Measurements from ENCODE around the gene ADGRD2. TPM values are rescaled to one million over a fixed set of nuclear protein-coding genes. Genes with fewer than 3 reads are reported as not detected.
A peak's percentile ranks its signal among the peaks of the same experiment; 100 is the strongest.

ADGRD2 gene
- total and polyA plus RNA-seq, 2 of the 13 experiments (the other 11 are each of a cell fraction or from before 2014, with no cell fraction given), result not detected

DNA sequence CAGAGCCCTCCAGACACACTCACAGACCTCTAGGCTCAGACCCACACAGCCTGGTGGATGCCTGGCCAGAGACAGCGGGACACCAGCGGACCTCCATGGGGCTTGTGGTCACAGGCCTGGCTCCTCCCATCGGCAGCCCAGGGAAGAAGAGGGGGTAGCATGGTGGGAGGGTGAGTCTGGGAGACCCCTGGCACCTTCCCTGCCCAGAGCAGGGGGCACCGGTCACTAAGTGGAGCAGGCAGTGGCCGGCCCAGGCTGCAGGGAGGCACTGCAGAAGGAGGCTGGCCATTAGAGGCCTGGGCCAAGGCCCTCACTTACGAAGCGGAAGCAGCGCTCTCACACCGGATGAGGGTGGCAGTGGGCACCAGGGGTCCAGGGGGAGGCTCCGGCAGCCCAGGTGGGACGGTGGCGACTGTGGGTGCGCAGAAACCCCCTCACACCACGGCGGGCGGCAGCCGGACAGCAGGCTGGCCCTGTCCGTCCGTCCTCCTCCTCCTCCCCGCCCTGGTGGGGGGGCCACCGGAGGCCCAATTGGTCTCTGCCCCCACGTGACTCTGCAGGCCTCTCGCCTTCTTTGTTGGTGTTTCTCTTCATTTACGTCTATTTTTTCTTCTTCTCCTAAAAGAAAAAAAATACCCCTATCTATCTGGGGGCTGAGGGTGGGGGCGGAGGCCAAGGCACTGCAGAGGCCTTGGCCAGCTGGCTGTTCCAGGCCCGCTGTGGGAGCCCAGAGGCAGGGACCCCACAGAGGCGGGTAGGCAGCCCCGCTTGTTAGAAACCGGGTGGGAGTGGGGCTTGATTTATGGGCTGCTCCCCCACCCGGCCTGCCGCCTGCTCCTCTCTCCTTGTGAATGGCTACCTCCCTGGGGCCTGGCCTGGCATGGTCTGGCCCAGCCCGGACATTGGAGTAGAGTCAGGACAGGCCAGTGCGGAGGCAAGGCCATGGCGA, 57.0 kb downstream of the ADGRD2 start, which contains the start of gene NR5A1 (continued):
- TF ChIP-seq ZNF432 (CRISPR knock-in tag; IDR thresholded peaks at IDR 0.05; ENCODE audit: borderline replicate concordance), result no peak
- TF ChIP-seq, protein P1, sequence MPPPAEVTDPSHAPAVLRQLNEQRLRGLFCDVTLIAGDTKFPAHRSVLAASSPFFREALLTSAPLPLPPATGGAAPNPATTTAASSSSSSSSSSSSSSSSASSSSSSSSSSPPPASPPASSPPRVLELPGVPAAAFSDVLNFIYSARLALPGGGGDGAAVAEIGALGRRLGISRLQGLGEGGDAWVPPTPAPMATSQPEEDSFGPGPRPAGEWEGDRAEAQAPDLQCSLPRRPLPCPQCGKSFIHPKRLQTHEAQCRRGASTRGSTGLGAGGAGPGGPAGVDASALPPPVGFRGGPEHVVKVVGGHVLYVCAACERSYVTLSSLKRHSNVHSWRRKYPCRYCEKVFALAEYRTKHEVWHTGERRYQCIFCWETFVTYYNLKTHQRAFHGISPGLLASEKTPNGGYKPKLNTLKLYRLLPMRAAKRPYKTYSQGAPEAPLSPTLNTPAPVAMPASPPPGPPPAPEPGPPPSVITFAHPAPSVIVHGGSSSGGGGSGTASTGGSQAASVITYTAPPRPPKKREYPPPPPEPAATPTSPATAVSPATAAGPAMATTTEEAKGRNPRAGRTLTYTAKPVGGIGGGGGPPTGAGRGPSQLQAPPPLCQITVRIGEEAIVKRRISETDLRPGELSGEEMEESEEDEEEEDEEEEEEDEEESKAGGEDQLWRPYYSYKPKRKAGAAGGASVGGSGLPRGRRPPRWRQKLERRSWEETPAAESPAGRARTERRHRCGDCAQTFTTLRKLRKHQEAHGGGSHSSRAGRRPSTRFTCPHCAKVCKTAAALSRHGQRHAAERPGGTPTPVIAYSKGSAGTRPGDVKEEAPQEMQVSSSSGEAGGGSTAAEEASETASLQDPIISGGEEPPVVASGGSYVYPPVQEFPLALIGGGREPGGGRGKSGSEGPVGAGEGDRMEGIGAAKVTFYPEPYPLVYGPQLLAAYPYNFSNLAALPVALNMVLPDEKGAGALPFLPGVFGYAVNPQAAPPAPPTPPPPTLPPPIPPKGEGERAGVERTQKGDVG (CRISPR knock-in tag; IDR thresholded peaks at IDR 0.05; ENCODE audit: borderline replicate concordance), result peak; percentile 20; the same call in 1 of the 2 replicates
- peak; percentile 84 for TF ChIP-seq HNRNPL (IDR thresholded peaks at IDR 0.05; ENCODE audit: low read depth, low read length)
- no peak; the same call in none of the 2 replicates for TF ChIP-seq ZC3H4 (CRISPR knock-in tag; IDR thresholded peaks at IDR 0.05; ENCODE audit: borderline replicate concordance)
- no peak for TF ChIP-seq ZNF335 (CRISPR knock-in tag; IDR thresholded peaks at IDR 0.05)
- TF ChIP-seq HDAC6 (IDR thresholded peaks at IDR 0.05; ENCODE audit: low read depth, low read length), result no peak
- TF ChIP-seq SIX1 (CRISPR knock-in tag; IDR thresholded peaks at IDR 0.05; ENCODE audit: borderline replicate concordance), result no peak
- no peak for TF ChIP-seq TMF1 (CRISPR knock-in tag; IDR thresholded peaks at IDR 0.05; ENCODE audit: low read depth)
- TF ChIP-seq, protein P2, sequence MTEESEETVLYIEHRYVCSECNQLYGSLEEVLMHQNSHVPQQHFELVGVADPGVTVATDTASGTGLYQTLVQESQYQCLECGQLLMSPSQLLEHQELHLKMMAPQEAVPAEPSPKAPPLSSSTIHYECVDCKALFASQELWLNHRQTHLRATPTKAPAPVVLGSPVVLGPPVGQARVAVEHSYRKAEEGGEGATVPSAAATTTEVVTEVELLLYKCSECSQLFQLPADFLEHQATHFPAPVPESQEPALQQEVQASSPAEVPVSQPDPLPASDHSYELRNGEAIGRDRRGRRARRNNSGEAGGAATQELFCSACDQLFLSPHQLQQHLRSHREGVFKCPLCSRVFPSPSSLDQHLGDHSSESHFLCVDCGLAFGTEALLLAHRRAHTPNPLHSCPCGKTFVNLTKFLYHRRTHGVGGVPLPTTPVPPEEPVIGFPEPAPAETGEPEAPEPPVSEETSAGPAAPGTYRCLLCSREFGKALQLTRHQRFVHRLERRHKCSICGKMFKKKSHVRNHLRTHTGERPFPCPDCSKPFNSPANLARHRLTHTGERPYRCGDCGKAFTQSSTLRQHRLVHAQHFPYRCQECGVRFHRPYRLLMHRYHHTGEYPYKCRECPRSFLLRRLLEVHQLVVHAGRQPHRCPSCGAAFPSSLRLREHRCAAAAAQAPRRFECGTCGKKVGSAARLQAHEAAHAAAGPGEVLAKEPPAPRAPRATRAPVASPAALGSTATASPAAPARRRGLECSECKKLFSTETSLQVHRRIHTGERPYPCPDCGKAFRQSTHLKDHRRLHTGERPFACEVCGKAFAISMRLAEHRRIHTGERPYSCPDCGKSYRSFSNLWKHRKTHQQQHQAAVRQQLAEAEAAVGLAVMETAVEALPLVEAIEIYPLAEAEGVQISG (CRISPR knock-in tag; IDR thresholded peaks at IDR 0.05), result peak; percentile 61
- no peak; the same call in 1 of the 2 replicates for TF ChIP-seq ZNF121 (CRISPR knock-in tag; IDR thresholded peaks at IDR 0.05)
- TF ChIP-seq, protein P3, sequence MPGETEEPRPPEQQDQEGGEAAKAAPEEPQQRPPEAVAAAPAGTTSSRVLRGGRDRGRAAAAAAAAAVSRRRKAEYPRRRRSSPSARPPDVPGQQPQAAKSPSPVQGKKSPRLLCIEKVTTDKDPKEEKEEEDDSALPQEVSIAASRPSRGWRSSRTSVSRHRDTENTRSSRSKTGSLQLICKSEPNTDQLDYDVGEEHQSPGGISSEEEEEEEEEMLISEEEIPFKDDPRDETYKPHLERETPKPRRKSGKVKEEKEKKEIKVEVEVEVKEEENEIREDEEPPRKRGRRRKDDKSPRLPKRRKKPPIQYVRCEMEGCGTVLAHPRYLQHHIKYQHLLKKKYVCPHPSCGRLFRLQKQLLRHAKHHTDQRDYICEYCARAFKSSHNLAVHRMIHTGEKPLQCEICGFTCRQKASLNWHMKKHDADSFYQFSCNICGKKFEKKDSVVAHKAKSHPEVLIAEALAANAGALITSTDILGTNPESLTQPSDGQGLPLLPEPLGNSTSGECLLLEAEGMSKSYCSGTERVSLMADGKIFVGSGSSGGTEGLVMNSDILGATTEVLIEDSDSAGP (CRISPR knock-in tag; IDR thresholded peaks at IDR 0.05; ENCODE audit: borderline replicate concordance), result peak; percentile 41; the same call in 1 of the 2 replicates
- TF ChIP-seq, protein P4, sequence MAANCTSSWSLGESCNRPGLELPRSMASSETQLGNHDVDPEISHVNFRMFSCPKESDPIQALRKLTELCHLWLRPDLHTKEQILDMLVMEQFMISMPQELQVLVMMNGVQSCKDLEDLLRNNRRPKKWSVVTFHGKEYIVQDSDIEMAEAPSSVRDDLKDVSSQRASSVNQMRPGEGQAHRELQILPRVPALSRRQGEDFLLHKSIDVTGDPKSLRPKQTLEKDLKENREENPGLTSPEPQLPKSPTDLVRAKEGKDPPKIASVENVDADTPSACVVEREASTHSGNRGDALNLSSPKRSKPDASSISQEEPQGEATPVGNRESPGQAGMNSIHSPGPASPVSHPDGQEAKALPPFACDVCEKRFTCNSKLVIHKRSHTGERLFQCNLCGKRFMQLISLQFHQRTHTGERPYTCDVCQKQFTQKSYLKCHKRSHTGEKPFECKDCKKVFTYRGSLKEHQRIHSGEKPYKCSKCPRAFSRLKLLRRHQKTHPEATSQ (CRISPR knock-in tag; IDR thresholded peaks at IDR 0.05; ENCODE audit: borderline replicate concordance), result no peak
- TF ChIP-seq ZIK1 (CRISPR knock-in tag; IDR thresholded peaks at IDR 0.05; ENCODE audit: borderline replicate concordance, low read depth), result no peak
- TF ChIP-seq SP1 (IDR thresholded peaks at IDR 0.05), result no peak
- no peak; the same call in 1 of the 2 replicates for TF ChIP-seq SP1 (CRISPR knock-in tag; IDR thresholded peaks at IDR 0.05)
- TF ChIP-seq ZNF703 (CRISPR knock-in tag; IDR thresholded peaks at IDR 0.05; ENCODE audit: borderline replicate concordance), result no peak

Data from HepG2 (cell line).